DMS153 treated with DMSO at 0.1 percent for 48 hours (cell line): ENCODE measurements around the gene SGCA.

Experiments
- DNase-seq: peaks from one replicate; lab custom pipeline; 2025; ENCODE audit not compliant: unreplicated experiment; lab: John Stamatoyannopoulos, UW

The SGCA gene

GRCh38 chr17:50134206-50135110 lies 31.3 kb upstream of the SGCA start:
- DNase-seq: no peak

GRCh38 chr17:50135316-50136095 lies 30.3 kb upstream of the SGCA start:
- no peak for DNase-seq

GRCh38 chr17:50136096-50136687 lies 29.6 kb upstream of the SGCA start:
- no peak for DNase-seq

GRCh38 chr17:50137042-50137441 lies 28.8 kb upstream of the SGCA start:
- no peak for DNase-seq

GRCh38 chr17:50139185-50139783 lies 26.5 kb upstream of the SGCA start:
- no peak for DNase-seq

GRCh38 chr17:50139950-50140885 lies 25.6 kb upstream of the SGCA start:
- peak; percentile 15 for DNase-seq

GRCh38 chr17:50141026-50141744 lies 24.6 kb upstream of the SGCA start:
- no peak for DNase-seq

- DNase-seq: no peak
These were observed 24.1 kb upstream of the SGCA start for GRCh38 chr17:50141745-50142110.

- no peak for DNase-seq
These were observed 22.2 kb upstream of the SGCA start for GRCh38 chr17:50143461-50144176.

GRCh38 chr17:50144355-50144754 lies 21.4 kb upstream of the SGCA start:
- DNase-seq: no peak

- no peak for DNase-seq
These were observed 20.8 kb upstream of the SGCA start for GRCh38 chr17:50144845-50145531.

- no peak for DNase-seq
These were observed 20.1 kb upstream of the SGCA start for GRCh38 chr17:50145532-50146229.

GRCh38 chr17:50146230-50146926 lies 19.4 kb upstream of the SGCA start:
- DNase-seq: no peak

- DNase-seq: no peak
These were observed 18.7 kb upstream of the SGCA start for GRCh38 chr17:50146927-50147665.

- no peak for DNase-seq
These were observed 18.0 kb upstream of the SGCA start for GRCh38 chr17:50147841-50148225.

- DNase-seq: no peak
These were observed 17.3 kb upstream of the SGCA start for GRCh38 chr17:50148226-50149090.
